ENCODE data around the gene S100A10.

DNA sequence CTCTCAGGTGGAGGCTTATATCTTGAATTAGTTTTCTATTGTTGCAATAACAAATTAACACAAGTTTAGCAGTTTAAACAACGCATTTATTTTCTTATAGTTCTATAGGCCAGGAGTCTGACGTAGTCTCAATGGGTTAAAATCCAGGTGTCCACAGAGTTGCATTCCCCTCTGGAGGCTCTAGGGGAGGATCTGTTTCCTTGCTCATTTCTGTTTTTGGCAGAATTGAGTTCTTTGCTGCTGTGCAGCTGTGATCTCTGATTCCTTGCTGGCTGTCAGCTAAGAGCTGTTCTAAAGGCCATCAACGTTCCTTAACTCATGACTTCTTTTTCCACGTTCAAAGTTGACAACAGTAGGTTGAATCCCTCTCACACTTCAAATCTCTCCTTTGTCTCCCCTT, 31.8 kb downstream of the S100A10 start:
- TF ChIP-seq CTCF (conservative IDR thresholded peaks at IDR 0.05; ENCODE audit: low read depth, low read length): no peak
- no peak for TF ChIP-seq EZH2 (IDR thresholded peaks at IDR 0.05; ENCODE audit: low read length, unreplicated experiment)

All from PC-3 (cell line).